Measurements from ENCODE around the gene SLC15A4.
"Not testable (repeated sequence)": the region's sequence is repeated elsewhere in the genome, so short reads cannot be mapped to it uniquely, and the experiment has no call there.

GRCh38 chr12:128805406-128805805 is 18.4 kb downstream of the SLC15A4 start:
- not testable (repeated sequence) for TF ChIP-seq CTCF (IDR thresholded peaks at IDR 0.05); SMC3 (IDR thresholded peaks at IDR 0.05); NR3C1 (IDR thresholded peaks at IDR 0.05); MAX (IDR thresholded peaks at IDR 0.05); NPAS2 (CRISPR knock-in tag; IDR thresholded peaks at IDR 0.05; ENCODE audit: borderline replicate concordance); RAD21 (conservative IDR thresholded peaks at IDR 0.05 in 1 of 2, IDR thresholded peaks at IDR 0.05 in 1 of 2); MAFK (IDR thresholded peaks at IDR 0.05; ENCODE audit: partially characterized antibody); HOXA7 (CRISPR knock-in tag; IDR thresholded peaks at IDR 0.05); JUN (IDR thresholded peaks at IDR 0.05); CHD2 (IDR thresholded peaks at IDR 0.05; ENCODE audit: low read length, partially characterized antibody); REST (IDR thresholded peaks at IDR 0.05); TP53 (CRISPR knock-in tag; IDR thresholded peaks at IDR 0.05)
